Inflammatory macrophage treated with lipopolysaccharide for 4 hours (primary cell): ENCODE measurements around the gene RIPK3.
"Not testable (repeated sequence)": the region's sequence is repeated elsewhere in the genome, so short reads cannot be mapped to it uniquely, and the experiment has no call there.

Experiments
- DNase-seq: peaks from one replicate; pipeline ENCODE4 v3.0.0-alpha.2; 2020

RIPK3 gene

GRCh38 chr14:24342889-24343288 is 3.1 kb upstream of the RIPK3 start:
- DNase-seq = no peak

GRCh38 chr14:24340606-24341005 is 815 bp upstream of the RIPK3 start:
- DNase-seq = no peak

GRCh38 chr14:24338843-24339242 is 948 bp downstream of the RIPK3 start:
- no peak for DNase-seq

- DNase-seq = no peak
These were observed 2.0 kb downstream of the RIPK3 start for GRCh38 chr14:24337824-24338175.

- no peak for DNase-seq
These were observed 2.5 kb downstream of the RIPK3 start for GRCh38 chr14:24337144-24337823.

GRCh38 chr14:24335461-24336171 is 4.2 kb downstream of the RIPK3 start:
- no peak for DNase-seq

GRCh38 chr14:24334431-24335291 is 5.1 kb downstream of the RIPK3 start, which contains the start of gene ADCY4:
ADCY4 (minus strand) TSS chr14:24335071; CDS start chr14:24334652, 419 bp downstream.
- no peak for DNase-seq

- peak; percentile 68 for DNase-seq
These were observed 7.4 kb downstream of the RIPK3 start for GRCh38 chr14:24332268-24332993.

- no peak for DNase-seq
These were observed 8.0 kb downstream of the RIPK3 start for GRCh38 chr14:24331731-24332267.

GRCh38 chr14:24330973-24331674 is 8.7 kb downstream of the RIPK3 start:
- no peak for DNase-seq

GRCh38 chr14:24329736-24330135 is 10.1 kb downstream of the RIPK3 start:
- DNase-seq = peak; percentile 97

- no peak for DNase-seq
These were observed 10.6 kb downstream of the RIPK3 start for GRCh38 chr14:24329073-24329663.

GRCh38 chr14:24327914-24328313 is 11.9 kb downstream of the RIPK3 start:
- DNase-seq = not testable (repeated sequence)

GRCh38 chr14:24327303-24327702 is 12.5 kb downstream of the RIPK3 start:
- DNase-seq = no peak

- DNase-seq = no peak
These were observed 13.8 kb downstream of the RIPK3 start for GRCh38 chr14:24325963-24326362.

GRCh38 chr14:24325041-24325530 is 14.7 kb downstream of the RIPK3 start:
- DNase-seq = no peak

GRCh38 chr14:24324024-24324423 is 15.8 kb downstream of the RIPK3 start:
- no peak for DNase-seq

- DNase-seq = no peak
These were observed 16.4 kb downstream of the RIPK3 start for GRCh38 chr14:24323341-24323740.

GRCh38 chr14:24322672-24323071 is 17.1 kb downstream of the RIPK3 start:
- no peak for DNase-seq

- no peak for DNase-seq
These were observed 18.4 kb downstream of the RIPK3 start for GRCh38 chr14:24321212-24321975.
